ENCODE measurements around the gene PARS2.

The PARS2 gene

DNA sequence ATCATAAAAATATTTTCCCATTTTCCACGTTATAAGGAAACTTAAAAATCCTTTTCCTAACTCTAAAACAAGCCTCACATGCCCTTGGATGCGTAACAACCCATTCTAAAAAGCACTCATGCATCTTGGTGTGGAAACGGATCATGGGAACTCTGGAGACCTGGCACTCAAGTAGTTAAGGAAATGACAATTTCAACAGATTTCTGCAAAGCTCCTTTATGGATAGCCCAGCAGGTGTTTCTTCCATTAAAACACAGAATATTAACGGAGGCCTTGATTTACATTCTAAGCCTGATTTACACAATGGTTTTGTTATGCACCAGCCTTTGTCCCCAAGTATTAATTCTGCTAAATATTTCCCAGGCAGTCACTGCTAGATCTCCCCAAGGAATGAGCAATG, 12.9 kb downstream of the PARS2 start:
- Histone ChIP-seq H3K27me3 (ENCODE audit: control insufficient read depth, insufficient read depth, low read length) (no peaks in the 10 kb centered on the region), H3K9me3 (ENCODE audit: control insufficient read depth, insufficient read depth, low read length) (no peaks in the 10 kb centered on the region), H3K4me1 (ENCODE audit: control insufficient read depth, insufficient read depth, low read length) (no peaks in the 10 kb centered on the region), H3K27ac (ENCODE audit: low read length) (no peak overlapping the region), H3K36me3 (ENCODE audit: control insufficient read depth, insufficient read depth, low read length) (no peaks in the 10 kb centered on the region), H3K4me3 (ENCODE audit: low read length) (no peak overlapping the region)
- WGBS (ENCODE audit: insufficient coverage, insufficient read length) = 100% methylated on average over 2 of the region's 4 CpGs
- DNase-seq (ENCODE audit: low read depth, low spot score) = no peak

DNA sequence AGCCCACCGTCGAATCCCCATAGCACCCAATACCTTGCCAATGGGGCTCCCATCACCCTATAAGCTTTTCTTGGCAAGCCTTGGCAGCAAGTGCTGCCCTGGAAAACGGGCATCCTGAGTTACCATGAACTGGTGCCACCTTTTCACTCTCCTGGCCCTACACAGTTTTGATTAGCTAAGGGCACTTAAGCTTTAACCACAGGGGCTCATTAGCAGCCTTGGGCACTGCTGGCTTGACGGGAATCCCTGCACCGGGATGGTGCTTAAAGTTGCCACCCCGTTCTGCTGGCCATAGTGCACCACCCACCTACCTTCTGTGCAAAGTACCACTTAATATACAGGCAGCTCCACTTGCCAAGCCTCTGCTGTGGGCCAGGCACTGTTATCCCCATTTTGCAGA, 13.7 kb downstream of the PARS2 start:
- Histone ChIP-seq H3K36me3 (ENCODE audit: control insufficient read depth, insufficient read depth, low read length) (no peaks in the 10 kb centered on the region), H3K4me1 (ENCODE audit: control insufficient read depth, insufficient read depth, low read length) (no peaks in the 10 kb centered on the region), H3K27ac (ENCODE audit: low read length) (no peak overlapping the region), H3K4me3 (ENCODE audit: low read length) (no peak overlapping the region), H3K27me3 (ENCODE audit: control insufficient read depth, insufficient read depth, low read length) (no peaks in the 10 kb centered on the region), H3K9me3 (ENCODE audit: control insufficient read depth, insufficient read depth, low read length) (no peaks in the 10 kb centered on the region)
- DNase-seq (ENCODE audit: low read depth, low spot score) = no peak
- WGBS (ENCODE audit: insufficient coverage, insufficient read length) = no CpG with 5 or more reads among the region's 6 CpGs

DNA sequence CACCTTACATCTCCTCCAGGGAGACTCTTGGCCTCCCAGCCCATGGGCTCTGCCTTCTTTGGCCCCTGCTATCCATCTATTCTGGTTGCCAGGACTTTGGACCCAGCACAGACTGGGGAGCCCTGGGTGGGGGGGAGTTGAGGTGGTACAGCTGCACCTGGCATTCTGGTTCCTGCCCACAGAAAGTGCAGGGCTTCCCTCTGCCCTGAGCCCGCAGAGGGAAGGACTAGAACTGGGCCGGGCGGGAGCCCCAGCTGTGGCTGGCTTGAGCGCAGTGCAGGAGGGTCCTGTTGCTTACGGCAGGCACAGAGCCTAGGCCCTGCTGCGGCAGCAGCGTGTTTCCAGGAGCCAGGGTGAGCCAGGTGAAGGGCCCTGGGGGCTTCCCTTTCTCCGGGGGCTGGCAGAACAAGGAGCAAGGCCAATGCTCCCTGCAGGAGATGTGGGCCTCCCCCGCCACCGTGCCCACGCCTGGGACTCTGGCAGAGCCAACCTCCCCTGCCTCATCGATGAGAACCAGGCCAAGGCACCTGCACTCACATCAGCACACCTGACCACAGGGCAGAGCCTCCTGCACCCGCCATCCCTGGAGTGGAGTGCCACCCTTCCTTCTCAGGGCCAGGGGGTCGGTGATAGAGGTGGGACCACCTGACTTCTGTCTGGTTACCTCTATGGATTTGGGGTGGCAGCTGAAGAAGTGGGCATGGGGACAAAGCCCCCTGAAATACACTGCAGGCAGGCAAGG, 16.1 kb downstream of the PARS2 start:
- WGBS (ENCODE audit: insufficient coverage, insufficient read length) = no CpG with 5 or more reads among the region's 14 CpGs
- H3K36me3 ChIP-seq (ENCODE audit: control insufficient read depth, insufficient read depth, low read length) = no peaks in the 10 kb centered on the region
- H3K4me1 ChIP-seq (ENCODE audit: control insufficient read depth, insufficient read depth, low read length) = no peaks in the 10 kb centered on the region
- no peak overlapping the region for H3K4me3 ChIP-seq (ENCODE audit: low read length)
- no peak overlapping the region for H3K27ac ChIP-seq (ENCODE audit: low read length)
- no peaks in the 10 kb centered on the region for H3K27me3 ChIP-seq (ENCODE audit: control insufficient read depth, insufficient read depth, low read length)
- no peaks in the 10 kb centered on the region for H3K9me3 ChIP-seq (ENCODE audit: control insufficient read depth, insufficient read depth, low read length)
- no peak for DNase-seq (ENCODE audit: low read depth, low spot score)

DNA sequence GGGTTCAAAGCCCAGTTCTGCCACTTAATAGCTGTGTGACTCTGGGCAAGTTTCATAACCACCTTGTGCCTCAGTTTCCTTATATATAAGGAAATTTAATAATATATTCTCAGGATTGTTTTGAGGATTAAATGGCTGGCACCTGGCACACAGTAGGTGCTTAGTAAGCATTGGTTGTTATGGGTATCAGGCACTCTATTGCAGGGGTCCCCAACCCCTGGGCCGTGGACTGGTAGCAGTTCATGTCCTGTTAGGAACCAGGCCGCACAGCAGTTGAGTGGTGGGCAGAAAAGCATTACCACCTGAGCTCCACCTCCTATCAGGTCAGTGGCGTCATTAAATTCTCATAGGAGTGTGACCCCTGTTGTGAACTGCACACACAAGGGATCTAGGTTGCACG, 18.5 kb downstream of the PARS2 start:
- Histone ChIP-seq H3K4me3 (ENCODE audit: low read length) (no peak overlapping the region), H3K36me3 (ENCODE audit: control insufficient read depth, insufficient read depth, low read length) (peaks cover 10% of the 10 kb centered on the region; the same call in 1 of the 2 replicates), H3K4me1 (ENCODE audit: control insufficient read depth, insufficient read depth, low read length) (no peaks in the 10 kb centered on the region), H3K9me3 (ENCODE audit: control insufficient read depth, insufficient read depth, low read length) (no peaks in the 10 kb centered on the region), H3K27ac (ENCODE audit: low read length) (no peak overlapping the region), H3K27me3 (ENCODE audit: control insufficient read depth, insufficient read depth, low read length) (no peaks in the 10 kb centered on the region)
- WGBS (ENCODE audit: insufficient coverage, insufficient read length) = no CpG with 5 or more reads among the region's 4 CpGs
- no peak for DNase-seq (ENCODE audit: low read depth, low spot score)

DNA sequence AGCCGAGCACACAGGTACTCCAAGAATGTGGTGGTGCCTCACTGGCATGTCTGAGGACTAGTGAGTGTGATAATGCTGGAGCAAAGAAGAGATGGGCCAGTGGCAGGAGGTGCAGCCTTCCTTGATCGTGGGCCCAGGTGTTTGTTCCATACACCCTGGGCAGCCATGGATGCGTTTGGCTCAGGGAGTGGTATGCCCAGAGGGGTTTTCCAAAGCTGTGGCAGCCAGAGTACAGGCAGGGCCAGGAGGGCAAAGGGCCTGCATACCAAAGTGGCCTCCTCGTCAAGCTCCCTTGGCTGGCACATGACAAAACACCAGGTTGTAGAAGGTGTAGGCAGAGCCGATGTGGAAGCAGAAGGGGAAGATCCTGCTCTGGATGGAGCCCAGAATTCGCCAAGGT, 19.0 kb downstream of the PARS2 start:
- Histone ChIP-seq H3K4me3 (ENCODE audit: low read length) (no peak overlapping the region), H3K4me1 (ENCODE audit: control insufficient read depth, insufficient read depth, low read length) (no peaks in the 10 kb centered on the region), H3K9me3 (ENCODE audit: control insufficient read depth, insufficient read depth, low read length) (no peaks in the 10 kb centered on the region), H3K27me3 (ENCODE audit: control insufficient read depth, insufficient read depth, low read length) (no peaks in the 10 kb centered on the region), H3K27ac (ENCODE audit: low read length) (no peak overlapping the region), H3K36me3 (ENCODE audit: control insufficient read depth, insufficient read depth, low read length) (peaks cover 10% of the 10 kb centered on the region; the same call in 1 of the 2 replicates)
- no peak for DNase-seq (ENCODE audit: low read depth, low spot score)
- no CpG with 5 or more reads among the region's 6 CpGs for WGBS (ENCODE audit: insufficient coverage, insufficient read length)

DNA sequence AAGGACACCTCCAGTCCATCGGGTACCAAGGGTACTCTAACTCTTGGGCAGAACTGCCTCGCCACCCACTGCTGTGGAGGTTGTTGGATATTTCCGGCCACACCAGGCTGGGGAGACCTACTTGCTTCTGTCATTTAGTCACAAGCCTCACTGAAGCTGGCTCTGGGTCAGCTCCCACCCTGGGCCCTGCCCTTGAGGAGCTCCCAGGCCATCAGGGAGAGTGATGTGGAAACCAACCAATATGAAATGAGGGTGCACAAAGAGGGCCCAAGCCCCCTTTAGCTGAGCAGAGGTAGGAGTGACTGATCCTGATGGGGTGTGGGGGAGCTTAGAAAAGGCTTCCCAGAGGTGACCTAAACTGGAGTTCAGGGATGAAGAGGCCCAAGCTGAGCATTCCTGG, 19.6 kb downstream of the PARS2 start:
- no CpG with 5 or more reads among the region's 3 CpGs for WGBS (ENCODE audit: insufficient coverage, insufficient read length)
- Histone ChIP-seq H3K27me3 (ENCODE audit: control insufficient read depth, insufficient read depth, low read length) (no peaks in the 10 kb centered on the region), H3K27ac (ENCODE audit: low read length) (no peak overlapping the region), H3K9me3 (ENCODE audit: control insufficient read depth, insufficient read depth, low read length) (no peaks in the 10 kb centered on the region), H3K4me3 (ENCODE audit: low read length) (no peak overlapping the region), H3K36me3 (ENCODE audit: control insufficient read depth, insufficient read depth, low read length) (peaks cover 10% of the 10 kb centered on the region; the same call in 1 of the 2 replicates), H3K4me1 (ENCODE audit: control insufficient read depth, insufficient read depth, low read length) (no peaks in the 10 kb centered on the region)
- DNase-seq (ENCODE audit: low read depth, low spot score) = no peak

DNA sequence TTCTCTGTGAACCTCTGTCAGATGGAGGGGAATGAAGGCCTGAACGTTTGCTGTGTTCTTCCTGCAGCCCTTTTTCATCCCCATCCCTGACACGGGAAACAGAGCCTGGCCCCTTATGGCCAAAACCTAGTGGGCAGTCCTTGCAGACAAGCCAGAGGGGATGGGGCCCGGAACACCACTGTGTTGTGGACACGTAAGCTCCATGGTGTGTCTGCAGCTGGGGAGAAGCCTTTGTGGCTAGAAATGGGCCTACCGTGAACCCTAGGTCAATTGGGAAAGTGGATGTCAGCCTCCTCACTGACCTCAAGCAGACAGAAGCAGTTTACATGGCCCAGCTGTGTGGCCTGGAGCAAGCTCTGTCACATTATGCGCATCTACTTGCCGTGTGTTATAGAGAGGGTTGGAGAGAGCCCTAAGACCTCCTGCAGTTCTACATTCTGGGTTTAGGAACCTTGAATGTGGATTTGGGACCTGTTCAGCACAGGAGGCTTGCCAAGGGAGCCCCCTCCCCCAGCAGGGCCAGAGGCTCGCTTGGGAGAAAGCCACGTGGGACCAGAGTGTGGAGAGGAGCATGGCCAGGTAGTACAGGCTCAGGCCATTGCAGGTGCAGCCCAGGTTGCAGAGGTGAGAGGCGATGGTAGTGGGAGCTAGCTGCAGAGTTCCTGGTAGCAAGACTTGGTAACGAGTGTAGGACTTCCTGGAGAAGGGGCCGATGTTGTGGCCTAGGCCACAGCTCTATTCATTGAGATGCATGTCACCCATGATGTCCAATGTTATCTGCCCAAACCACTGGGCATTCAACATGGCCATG, 20.7 kb downstream of the PARS2 start:
- H3K27me3 ChIP-seq (ENCODE audit: control insufficient read depth, insufficient read depth, low read length) = no peaks in the 10 kb centered on the region
- no peaks in the 10 kb centered on the region for H3K9me3 ChIP-seq (ENCODE audit: control insufficient read depth, insufficient read depth, low read length)
- H3K36me3 ChIP-seq (ENCODE audit: control insufficient read depth, insufficient read depth, low read length) = peaks cover 12% of the 10 kb centered on the region; the same call in 1 of the 2 replicates
- H3K27ac ChIP-seq (ENCODE audit: low read length) = no peak overlapping the region
- no peak for DNase-seq (ENCODE audit: low read depth, low spot score)
- no peaks in the 10 kb centered on the region for H3K4me1 ChIP-seq (ENCODE audit: control insufficient read depth, insufficient read depth, low read length)
- no CpG with 5 or more reads among the region's 12 CpGs for WGBS (ENCODE audit: insufficient coverage, insufficient read length)
- H3K4me3 ChIP-seq (ENCODE audit: low read length) = no peak overlapping the region

DNA sequence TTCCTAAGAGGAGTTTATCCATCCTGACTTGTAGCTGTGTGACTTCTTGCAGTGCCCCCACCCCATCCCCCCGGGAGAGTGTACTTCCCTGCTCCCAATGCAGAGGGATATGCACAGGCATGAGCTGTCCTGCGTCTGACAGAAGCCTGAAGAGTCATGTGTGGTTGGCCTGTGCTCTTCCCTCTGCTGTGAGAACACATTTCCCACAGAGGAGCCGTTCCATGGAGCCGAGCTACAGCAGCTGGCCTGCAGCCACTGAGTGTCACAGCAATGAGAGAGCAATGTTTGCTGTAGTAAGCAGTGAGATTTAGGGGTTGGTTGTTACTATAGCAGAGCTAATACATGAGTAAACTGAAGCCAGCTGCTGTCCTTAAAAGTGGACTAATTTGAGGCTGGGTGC, 22.0 kb downstream of the PARS2 start:
- Histone ChIP-seq H3K4me3 (ENCODE audit: low read length) (no peak overlapping the region), H3K4me1 (ENCODE audit: control insufficient read depth, insufficient read depth, low read length) (no peaks in the 10 kb centered on the region), H3K27me3 (ENCODE audit: control insufficient read depth, insufficient read depth, low read length) (no peaks in the 10 kb centered on the region), H3K27ac (ENCODE audit: low read length) (no peak overlapping the region), H3K9me3 (ENCODE audit: control insufficient read depth, insufficient read depth, low read length) (no peaks in the 10 kb centered on the region), H3K36me3 (ENCODE audit: control insufficient read depth, insufficient read depth, low read length) (peaks cover 15% of the 10 kb centered on the region; the same call in 1 of the 2 replicates)
- WGBS (ENCODE audit: insufficient coverage, insufficient read length) = no CpG with 5 or more reads among the region's 4 CpGs
- DNase-seq (ENCODE audit: low read depth, low spot score) = no peak

DNA sequence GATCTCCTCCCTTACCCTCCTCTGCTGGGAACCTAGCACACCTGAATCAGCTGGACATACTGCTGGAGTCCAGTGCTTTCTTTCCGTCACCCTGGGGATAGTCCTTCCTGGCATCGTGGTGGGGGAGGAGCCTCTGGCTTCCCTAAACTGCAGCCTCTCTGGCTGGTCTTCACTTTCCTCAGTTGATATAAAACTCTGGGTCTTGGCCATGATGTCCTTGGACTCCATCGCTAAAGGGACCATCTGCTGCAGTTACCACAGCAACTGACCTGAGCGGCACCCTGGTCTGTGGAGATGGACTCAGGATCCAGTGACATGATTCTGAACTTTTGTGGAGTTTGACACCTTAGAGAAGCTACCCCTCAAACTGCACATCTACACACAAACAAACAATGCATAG, 22.8 kb downstream of the PARS2 start:
- Histone ChIP-seq H3K27ac (ENCODE audit: low read length) (no peak overlapping the region), H3K4me1 (ENCODE audit: control insufficient read depth, insufficient read depth, low read length) (no peaks in the 10 kb centered on the region), H3K36me3 (ENCODE audit: control insufficient read depth, insufficient read depth, low read length) (peaks cover 18% of the 10 kb centered on the region; the same call in 1 of the 2 replicates), H3K4me3 (ENCODE audit: low read length) (no peak overlapping the region), H3K27me3 (ENCODE audit: control insufficient read depth, insufficient read depth, low read length) (no peaks in the 10 kb centered on the region), H3K9me3 (ENCODE audit: control insufficient read depth, insufficient read depth, low read length) (no peaks in the 10 kb centered on the region)
- no peak for DNase-seq (ENCODE audit: low read depth, low spot score)
- no CpG with 5 or more reads among the region's 4 CpGs for WGBS (ENCODE audit: insufficient coverage, insufficient read length)

DNA sequence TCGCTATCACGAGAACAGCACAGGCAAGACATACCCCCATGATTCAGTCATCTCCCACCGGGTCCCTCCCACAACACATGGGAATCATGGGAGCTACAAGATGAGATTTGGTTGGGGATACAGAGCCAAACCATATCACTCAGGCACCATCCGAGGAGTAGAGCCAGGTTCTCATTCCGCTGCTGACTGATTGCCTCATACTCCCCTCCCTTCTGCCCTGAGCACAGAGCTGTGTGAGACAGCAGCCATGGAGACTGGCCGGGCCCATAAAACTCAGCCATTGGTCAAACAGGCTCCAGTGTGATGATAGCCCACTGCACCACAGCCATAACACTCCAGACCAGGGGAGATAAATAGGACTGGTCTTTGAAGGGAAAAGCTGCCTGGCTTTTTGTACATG, 26.1 kb downstream of the PARS2 start:
- H3K27me3 ChIP-seq (ENCODE audit: control insufficient read depth, insufficient read depth, low read length) = no peaks in the 10 kb centered on the region
- H3K4me3 ChIP-seq (ENCODE audit: low read length) = no peak overlapping the region
- no peak for DNase-seq (ENCODE audit: low read depth, low spot score)
- H3K9me3 ChIP-seq (ENCODE audit: control insufficient read depth, insufficient read depth, low read length) = no peaks in the 10 kb centered on the region
- peaks cover 18% of the 10 kb centered on the region; the same call in 1 of the 2 replicates for H3K36me3 ChIP-seq (ENCODE audit: control insufficient read depth, insufficient read depth, low read length)
- no peaks in the 10 kb centered on the region for H3K4me1 ChIP-seq (ENCODE audit: control insufficient read depth, insufficient read depth, low read length)
- WGBS (ENCODE audit: insufficient coverage, insufficient read length) = no CpG with 5 or more reads among the region's 6 CpGs
- no peak overlapping the region for H3K27ac ChIP-seq (ENCODE audit: low read length)

All from iPS DF 6.9 (cell line).